HG03469 (cell line): ENCODE measurements around the gene DEGS2.

Experiments used
- ATAC-seq: cut with Tn5 transposase; IDR thresholded peaks from one replicate; pipeline ENCODE4 v1.9.1; 2021; ENCODE audit warnings: mild to moderate bottlenecking, moderate library complexity, moderate number of reproducible peaks; ENCODE audit not compliant: unreplicated experiment

Gene DEGS2

DNA sequence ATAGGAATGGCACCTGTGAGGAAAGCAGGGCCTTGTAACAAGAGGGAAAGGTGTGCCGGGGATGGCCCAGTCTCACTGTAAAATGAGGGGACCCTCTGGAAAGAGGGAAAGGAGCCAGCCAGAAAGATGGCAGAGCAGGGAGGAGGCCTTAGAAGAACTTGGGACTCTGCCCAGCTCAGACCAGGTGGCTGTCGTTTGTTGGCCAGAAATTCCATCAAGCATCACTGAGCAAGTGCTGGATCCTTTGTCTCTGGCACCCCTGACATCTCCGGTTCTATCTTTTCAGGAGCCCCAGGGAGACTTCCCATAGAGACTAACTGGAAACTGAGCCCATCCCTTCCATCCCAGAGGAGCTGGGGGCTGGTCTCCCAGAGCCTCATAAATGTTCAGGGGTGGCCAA is 43.3 kb downstream of the DEGS2 start:
- no peak for ATAC-seq

DNA sequence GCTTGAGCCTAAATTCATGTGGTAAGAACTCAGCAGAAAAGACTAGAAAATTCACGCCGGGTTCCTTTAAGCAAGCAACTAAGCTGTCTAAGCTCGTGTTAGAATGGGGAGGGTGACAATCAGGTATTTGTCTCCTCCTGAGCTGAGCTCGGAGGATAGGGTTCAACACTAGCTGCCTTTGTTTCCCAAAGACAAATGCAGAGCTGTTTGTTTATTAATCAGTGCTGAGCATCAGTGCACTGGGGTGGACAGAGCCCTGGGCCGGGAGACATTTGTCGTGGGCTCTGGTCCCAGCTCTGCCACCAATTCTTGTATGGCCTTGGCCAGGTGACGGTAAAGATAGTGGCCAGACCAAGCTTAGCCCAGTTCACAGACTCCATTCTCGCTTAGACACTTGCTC is 43.7 kb downstream of the DEGS2 start:
- no peak for ATAC-seq

DNA sequence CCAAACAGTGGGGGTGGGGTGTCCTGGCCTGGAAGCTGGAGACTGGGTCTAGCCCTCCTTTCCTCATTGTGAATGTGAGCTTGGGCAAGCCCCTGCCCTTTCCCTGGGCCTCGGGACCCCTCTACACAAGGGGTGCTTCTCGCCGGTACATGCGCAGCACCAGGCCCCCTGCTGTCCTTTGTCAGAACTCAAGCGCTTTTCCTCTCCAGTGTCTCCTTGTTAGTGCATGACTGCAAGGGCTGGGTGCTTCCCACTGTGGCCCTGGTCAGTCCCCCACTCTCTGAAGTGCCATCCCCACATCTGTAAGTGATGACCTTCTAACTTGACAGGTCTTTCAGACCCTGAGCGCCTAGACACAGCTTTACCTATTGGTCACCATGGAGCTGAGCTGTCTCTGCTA is 44.2 kb downstream of the DEGS2 start:
- ATAC-seq = no peak

DNA sequence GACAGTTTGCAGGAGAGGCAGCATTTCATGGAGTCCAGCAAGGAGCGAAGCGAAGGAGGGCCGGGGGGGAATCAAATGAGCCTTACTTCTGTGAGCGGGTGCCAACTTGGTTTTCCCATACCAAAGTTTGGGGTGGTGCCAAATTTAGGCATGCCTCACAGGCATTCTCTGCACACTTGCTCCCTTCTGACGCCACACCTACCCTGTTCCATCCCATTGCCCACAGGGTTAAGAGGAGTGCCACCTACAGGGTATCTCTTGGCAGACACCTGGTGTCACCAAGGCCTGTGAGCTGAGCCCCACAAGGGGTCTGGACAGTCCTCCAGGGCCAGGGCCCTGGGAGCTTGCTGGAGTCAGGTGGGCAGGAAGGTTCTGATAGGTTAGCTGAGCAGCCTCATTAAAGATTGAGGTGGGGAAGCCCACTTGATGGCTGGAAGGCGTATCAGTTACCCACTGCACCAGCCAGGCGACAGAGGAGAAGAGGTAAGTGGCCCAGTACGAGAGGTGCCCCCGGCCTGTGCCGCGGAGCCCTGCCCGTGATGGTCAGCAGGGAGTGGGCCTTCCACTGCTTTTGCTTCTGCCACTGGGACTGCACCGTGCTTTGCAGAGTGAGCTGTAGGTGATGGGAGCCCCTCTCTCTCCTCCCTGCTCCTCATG is 45.2 kb downstream of the DEGS2 start:
- no peak for ATAC-seq

DNA sequence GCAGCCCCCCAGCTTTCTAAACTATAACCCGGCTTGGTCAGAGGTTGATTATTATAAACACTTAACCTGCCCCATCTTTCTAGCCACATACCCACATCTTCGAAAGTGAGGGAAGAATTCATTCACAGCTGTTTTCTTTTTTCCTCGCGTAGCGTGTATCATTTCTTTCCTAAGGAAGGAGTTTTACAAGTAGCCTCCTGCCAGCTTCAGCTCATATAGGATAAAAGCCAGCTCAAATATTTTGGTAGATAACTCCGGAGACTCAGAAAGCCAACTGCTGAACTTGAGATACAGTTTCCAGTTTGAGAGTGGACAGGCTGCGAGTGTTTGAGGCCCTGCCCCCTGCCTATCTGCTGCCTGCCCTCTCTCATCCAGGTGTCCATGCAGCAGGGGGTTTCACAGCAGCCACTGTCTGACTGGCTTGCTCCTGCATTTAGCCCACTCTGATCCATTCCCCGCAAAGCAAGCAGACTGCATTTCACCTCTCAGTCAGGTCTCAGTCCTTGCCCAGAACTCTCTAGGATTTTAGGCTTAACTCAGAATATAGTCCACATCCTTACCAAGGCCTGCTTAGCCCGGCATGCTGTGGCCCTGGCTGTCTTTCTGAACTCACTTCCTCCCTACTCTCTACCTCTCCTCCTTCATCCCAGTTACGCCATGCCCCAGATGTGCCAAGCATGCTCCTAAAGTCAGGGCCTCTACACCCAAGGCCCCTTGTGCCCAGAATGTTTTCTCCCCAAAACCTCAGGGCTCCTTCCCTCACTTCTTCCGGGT is 47.3 kb downstream of the DEGS2 start:
- ATAC-seq = no peak

DNA sequence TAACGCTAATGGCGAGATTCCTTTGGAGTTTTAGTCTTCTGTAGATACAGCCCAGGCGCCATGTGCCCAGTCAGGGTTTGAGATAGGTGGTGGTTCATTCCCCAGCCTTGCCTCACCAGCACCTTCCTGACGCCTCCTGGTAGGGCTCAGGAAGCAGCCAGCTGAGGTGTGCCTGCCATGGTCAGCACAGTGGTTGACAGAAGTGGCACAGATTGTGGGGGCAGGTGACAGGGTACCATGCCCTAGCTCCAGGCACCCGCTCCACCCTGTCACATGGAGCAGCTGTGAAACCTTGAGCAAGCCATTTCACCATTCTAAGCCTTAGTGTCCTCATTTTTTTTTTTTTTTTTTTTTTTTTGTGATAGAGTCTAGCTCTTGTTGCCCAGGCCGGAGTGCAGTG is 48.6 kb downstream of the DEGS2 start:
- no peak for ATAC-seq

DNA sequence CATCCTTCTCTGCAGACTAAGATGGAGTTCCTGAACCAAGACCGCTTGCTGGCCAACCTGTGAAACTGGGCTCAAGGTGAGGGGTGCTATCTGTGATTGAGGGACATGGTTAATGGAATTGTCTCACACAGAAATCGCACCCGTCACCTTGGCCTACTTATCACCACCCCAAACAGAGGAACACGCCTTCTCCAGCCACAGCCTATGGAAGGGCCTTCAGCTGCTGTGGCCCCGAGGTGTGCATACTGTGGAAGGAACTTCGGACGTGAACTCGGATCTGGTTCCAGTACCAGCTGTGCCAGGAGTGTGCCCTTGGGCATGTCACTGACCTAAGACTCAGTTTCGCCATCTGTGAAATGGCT is 49.9 kb downstream of the DEGS2 start:
- ATAC-seq = no peak

DNA sequence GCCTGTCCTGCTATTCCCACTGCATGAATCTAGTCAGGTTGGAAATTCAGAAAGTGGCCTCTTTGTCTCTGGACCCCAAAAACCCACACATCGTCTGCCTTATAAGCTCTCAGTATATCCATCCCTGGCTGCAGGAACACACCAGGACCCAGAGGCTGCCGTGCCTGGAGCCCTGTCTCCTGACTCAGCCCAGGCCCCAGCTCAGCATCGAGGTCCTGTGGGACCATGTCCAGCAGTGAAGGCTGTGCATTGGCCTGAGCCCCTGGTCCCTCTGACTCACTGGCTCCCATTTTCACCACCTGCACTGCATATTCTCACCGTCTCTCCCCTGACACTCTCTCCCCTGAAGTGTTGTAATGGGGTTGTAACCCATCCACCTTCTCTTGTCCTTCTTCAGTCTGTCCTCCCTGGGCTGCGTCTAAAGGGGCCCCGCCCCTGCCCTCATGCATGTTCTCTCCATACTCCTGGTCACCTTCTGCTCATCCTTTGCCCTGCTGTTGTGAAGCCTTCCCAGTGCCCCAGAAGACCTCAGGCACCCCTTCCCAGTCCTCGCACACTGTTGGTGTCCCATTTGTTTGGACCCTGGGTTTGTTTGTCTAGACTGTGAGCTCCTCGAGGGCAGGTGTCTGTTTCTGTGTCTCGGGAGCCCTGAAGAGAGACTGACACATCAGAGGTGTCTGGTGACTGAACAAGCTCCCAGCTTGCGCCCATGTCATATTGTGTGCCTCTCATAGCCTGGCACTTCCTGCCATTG is 50.4 kb downstream of the DEGS2 start:
- no peak for ATAC-seq

DNA sequence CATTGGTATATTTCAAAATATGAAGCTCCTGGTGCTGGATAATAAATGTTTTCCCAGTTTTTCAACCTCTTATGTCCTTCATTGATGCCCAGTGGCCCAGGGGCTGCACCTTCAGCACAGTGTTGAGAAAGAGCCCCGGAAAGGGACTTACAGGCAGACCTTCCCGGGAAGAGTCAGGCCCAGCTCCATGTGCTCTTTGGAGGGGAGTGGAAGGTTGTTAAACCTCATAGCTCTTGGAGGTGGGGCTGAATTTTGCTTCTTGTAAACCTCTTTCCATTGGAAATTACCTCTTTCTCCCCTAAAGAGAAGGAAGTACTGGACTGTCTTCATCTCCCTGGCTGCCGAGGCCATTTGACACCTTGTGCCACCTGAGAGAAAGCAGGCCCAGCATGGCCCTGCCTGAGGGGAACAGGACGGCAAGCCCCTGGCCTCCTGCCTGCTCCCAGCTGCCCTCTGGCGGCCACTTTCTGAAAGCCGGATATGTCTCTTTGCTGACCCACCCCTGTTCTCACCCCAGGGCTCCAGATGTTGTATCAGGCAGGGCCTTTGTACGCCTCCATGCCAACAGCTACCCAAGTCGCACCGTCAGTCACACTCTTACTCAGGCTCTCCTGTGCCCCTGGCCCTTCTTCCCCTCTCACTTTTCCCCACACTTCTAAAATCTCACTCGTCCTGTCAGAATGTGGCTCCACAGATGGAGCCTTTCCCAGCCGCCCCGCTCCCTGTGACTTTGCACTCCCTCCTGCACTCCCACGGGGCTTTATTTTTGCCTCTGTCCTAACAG is 51.2 kb downstream of the DEGS2 start:
- ATAC-seq = no peak

DNA sequence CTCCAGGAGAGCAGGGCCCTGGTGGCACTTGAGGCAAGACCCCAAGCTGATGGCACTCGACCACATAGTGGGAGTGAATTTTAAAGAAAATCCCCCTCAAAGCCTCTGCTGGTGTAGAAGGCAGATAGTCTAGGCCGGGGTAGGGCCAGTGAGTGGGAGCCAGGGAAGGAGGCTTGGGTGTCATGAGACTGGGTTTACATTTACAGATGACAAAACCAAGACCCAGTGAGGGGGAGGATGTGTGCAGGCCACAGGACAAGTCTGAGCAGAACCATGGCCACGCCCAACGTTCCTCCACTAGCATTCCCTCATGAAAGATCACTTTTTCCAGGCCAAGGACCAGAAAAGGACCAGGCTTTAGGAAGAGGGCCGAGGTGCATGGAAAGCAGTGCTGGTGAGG is 52.2 kb downstream of the DEGS2 start:
- ATAC-seq = no peak

DNA sequence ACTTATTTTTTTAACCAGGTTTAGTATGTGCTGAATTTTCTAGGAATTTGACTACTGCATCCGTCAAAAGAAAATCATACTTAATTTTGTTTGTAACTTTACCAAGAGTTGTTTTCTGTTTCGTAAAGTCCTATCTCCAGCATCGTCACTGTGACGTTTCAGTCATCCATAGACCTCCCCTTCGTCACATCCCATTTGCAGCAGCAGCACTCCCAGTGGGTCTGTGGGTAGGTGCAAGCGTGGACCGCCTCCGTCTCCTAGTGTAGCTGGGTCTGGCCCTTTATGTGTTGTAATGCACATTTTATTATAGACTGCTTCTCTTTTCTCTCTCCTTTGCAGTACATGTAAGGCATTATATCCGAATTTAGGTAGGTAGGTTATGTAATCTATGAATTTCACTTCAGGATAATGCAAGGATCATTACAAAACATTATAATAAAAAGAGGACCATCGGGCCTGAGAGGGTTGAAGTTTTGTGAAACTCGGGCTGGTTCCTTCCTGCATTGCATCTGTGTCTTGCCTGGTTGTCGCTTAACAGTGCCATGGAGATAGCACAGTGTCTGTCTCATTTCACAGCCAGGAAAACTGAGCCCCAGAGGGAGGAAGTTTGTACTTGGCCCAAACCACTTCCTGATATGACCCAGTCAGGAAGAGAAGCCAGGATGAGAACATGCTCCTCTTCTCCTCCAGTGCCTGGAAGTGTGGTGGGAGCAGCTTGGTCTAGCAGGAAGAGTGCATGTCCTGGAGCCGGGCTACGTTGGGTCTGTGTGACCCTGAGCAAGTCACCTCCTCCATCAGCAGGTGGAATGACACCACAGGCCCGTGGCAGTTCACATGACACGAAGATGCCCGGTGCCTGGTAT is 53.0 kb downstream of the DEGS2 start:
- no peak for ATAC-seq

DNA sequence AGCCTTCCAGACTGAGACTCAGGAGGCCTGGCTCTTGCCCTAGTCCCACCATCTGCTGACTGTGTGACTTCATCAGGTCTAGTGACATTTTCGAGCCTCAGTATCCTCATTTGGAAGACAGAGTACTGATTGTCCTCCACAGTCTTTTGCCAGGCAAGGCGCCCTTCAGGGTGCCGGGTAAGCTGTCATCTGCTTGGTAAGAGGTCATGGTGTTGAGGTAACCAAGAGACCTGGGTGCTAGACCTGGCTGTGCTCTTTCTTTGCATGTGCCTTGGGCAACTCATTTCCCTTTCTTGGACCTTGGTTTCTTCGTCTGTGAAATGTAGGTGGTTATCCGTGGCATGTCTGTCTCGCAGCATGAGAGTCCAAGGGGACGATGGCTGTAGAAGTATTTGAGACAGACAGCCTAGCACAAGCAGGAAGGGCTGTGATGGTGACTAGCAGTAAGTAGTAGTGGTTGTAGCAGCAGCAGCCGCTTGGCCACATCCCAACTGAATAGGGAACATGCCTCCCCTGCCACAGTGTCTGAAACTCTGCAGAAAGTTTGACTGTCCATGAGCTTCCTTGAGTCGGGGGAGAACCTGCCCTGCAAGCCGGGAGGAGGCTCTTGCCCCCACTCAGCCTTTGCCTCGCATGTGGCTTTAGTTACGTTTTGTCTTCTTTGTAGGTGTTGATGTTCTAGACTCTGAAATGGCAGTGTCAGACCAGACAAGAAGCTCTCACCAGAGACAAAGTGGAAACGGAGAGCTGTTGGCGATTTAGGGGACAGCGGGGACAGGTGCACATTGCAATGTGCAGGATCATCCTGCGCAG is 53.9 kb downstream of the DEGS2 start:
- ATAC-seq = no peak

DNA sequence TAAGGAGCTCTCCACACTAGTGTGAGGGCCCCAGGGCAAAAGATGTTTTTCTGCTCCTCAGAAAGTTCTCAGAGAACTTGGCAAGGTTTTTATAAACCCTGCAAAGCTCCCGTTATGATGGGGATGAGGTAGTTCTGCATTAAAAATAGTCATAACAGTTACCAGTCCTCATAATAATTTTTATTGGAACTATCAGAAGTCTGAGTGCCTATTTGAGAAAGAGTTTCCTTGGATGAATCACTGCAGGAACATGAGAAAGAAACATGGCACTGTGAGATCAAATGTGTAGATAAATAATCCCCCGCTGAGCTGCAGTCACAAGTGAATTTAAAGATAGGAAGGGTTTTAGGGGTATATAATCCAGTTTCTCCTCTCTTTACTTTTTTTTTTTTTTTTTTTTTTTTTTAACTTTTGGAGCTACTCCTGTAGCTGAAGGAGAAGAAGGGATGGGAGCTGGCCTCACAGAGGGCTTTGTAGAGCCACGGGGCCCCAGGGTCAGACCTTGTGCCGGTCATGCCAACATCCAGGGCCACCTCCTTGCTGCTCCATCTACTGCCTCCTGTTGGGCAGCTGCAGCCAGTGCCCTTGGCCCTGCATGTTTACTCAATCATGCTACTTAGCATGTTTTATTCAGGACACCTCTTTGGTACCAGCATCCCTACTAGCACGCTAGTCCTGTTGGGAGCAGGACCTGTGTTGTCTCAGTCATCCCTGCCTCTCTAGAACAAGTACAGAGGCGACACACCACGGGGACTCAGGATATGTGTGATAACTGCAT is 54.7 kb downstream of the DEGS2 start:
- no peak for ATAC-seq

DNA sequence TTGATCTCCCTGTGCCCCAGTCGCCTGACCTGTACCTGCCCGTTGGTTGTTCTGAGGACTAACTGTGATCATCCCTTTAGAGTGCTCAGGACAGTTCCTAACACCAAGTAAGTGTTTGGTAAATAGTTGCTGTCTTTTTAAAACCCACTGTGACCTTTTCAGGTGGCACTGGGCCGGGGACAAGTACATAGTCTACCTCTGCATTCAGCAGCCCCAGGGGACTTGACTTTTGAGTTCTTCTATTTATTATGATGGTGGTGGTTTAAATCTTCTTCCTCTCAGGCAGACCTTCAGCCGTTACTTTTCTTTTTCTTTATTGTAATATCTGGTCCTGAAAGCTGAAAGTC is 55.5 kb downstream of the DEGS2 start:
- ATAC-seq = no peak

DNA sequence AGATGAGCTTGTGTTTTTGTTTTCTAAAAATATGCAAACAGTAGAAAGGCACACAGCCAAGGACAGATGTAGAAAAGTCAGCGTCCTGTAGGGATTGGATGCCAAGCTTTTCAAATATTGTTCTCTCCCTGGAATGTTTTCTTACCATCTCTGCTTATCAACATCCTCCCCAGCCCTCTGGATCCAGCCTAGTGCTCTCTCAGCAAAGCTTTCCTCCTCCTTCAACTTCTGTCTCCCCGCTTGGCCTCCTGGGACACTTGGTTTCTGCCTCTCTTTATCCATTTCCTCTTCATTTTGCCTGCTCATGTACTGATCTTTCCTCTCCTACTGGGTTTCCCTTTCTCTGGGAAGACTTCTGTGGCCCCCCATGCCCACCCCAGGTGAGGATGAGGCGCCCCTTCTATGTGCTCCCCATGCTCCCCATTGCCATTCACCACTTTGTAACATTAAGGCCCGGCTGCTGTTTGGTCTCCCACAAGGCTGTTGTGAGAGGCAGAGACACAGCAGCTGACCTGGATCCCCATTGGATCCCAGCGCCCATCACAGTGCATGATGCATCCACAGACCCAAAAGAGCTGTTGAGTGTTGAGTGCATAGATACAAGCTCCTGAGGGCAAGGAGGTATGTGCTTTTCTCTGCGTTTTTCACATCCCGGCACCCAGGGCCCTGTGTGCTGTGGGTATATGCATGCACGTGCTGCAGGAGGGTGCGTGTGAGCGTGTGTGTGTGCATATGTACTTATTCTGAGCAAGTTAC is 56.0 kb downstream of the DEGS2 start:
- ATAC-seq = no peak

DNA sequence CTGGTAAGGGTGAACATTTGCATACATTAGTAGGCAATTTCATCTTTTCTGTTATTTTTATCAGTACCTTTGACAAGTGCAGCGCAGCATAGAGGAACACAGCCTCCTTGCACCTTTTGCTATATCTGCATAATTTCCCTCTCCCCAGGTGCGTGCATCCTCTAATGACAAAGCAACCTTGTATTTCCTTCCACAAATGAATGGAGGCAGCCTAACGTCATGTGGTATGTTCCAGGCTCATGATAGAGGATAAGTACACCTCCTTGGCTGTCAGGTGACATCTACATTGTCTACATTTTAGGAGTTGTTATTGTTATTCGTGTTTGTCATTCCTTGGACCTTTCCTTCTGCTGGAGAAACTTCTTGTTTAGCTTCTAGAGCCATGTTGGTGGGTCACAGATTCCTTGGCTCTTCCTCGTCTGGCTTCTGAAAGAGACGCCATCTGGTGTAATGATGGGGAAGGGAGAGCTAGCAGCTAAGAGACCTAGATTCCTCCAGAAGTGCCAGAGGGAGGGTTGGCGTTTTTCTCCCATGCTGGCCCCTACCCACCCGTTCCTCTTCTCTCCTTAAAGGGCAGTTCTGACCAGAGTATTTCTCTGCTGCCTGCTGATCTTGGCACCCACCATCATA is 57.2 kb downstream of the DEGS2 start:
- no peak for ATAC-seq

DNA sequence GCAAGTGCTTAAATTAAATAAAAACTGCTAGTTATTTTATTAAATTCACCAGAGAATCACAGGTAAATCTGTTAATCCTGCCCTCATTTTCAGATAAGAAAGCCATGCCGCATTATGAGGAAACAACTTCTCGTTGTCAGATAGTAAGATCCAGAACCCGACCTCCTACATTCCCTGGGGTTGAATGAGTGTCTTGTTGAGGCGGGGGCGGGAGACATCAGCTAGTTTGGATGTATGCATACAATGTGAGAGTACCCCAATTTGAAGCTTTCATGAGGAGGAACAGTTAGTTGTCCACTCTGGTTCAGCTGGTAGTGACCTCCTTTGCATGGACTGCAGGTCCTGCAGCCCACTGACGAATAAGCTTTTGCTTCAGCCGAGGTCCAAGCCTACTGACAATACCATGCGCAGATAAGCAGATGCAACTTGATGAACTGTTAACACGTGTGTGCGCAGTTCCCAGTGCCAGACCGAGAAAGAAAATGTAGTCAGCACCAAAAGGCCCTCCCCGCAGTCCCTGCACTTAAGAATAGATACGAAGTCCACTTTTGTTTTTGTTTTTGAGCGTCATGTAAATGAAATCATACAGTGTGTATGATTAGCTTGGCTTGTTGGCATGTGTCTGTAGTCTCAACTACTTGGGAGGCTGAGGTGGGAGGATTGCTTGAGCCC is 59.3 kb downstream of the DEGS2 start:
- ATAC-seq = no peak
